NCI-H446 treated with DMSO at 0.1 percent for 48 hours (cell line): Measurements from ENCODE around the gene CRNN.

ENCODE experiments used
- DNase-seq: peaks from one replicate; lab custom pipeline; 2025; lab: John Stamatoyannopoulos, UW

CRNN gene

DNA sequence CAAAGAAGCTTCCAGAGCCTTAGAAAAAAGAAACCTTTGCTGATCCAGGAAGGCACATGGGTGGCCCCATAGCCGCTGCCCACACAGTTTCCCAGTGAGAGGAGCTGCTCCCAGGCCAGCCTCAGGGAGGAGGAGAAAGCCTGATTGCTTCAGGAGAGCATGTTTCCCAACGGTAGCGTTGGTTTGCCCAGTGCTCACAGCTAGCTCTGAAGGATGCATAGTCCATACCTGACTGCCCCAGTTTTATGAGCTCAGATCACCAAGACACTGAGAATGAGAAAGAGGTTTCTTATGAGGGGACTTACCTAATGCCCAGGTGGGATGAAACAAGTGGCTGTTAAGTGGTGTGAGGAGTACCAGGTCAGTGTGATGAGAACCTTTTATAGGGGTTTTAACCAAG, at the start of gene CRNN:
Gene CRNN (minus strand): TSS at position 355 of the 400 bp plus-strand sequence. CDS start 2,030 bp downstream, outside the sequence.
- DNase-seq = no peak

DNA sequence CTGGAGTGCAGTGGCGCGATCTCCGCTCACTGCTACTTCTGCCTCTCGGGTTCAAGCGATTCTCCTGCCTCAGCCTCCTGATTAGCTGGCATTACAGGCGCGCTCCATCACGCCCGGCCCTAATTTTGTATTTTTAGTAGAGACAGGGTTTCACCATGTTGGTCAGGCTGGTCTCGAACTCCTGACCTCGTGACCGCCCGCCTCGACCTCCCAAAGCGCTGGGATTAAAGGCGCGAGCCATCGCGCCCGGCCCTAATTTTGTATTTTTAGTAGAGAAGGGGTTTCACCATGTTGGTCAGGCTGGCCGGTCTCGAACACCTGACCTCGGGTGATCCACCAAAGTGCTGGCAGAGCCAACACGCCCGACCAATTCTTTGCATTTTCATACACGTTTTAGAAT, 48.6 kb upstream of the CRNN start:
- no peak for DNase-seq

DNA sequence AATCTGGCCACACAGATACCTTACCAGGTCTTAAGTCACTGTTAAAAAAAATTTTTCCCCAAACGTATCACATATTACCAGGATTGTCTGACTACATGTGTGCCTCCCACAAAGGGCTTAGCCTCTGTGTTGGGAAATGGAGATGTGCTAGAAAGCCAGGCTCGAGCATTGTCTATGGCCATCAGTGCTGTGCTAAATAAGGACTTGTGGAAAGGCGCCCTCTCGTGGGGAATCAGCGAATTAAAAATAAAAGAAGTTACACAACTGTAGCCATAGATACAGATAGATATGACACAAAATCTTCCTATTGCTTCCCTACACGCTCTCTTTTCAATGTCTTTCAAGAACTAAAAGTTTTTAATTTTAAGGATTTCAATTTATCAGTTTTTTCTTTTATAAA, 47.5 kb upstream of the CRNN start:
- peak; percentile 45 for DNase-seq

DNA sequence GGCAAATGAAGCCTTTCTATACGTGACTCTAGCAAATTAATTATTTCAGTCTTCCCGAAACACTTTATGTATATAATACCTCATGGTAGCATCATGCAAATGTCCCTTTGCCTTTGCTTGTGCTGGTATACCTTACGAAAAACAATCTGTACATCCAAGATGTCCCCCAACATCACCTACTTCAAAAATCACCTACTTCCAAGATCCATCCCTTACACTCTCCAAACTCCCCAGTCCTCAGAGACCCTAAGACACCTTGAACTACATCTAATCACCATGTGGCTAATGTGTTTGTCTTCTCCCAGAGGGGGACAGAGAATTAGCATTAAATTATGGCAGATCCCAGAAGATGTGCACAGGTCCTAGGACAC, 46.5 kb upstream of the CRNN start:
- no peak for DNase-seq

DNA sequence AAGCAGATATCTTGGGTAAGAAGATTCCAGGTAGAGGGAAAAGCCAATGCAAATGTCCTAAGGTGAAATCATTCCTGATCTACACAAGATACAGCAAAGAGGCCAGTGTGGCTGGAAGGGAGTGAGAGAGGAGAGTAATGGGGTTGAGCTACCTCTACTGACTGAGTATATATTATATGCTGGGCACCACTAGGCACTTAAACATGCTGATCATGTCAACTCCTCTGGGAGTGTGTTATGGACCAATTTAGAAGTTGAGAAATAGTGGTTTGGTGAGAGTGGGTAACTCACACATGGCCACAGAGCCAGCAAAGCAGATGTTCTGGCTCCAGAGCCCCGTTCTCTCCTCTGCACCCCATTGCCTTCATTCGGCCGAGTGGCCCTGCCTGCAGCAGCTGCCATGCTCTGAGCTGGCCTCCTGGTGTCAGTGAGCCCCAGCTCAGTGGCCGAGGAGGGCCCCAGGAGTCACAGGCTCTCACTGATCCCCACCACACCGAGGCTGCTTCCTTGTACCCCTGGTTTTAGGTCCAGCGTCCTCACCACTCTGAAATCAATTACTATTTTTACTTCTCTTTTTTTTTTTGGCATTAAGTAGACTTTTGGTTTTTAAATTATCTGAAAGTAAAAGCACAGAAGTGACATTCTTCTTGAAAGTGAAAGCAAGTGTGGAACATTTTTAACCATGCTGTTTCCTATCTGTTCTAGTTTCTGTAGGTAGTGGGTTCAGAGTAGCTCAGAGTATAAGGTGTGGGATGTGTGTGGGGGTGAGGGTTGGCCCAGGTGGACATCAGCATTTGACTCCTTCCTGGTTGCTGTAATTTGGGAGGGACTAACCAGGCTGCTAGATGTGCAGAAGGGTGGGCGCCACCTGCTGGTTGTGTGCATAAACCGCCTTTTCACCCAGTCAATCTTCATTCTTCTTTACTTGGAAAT, 45.8 kb upstream of the CRNN start:
- DNase-seq = peak; percentile 20

DNA sequence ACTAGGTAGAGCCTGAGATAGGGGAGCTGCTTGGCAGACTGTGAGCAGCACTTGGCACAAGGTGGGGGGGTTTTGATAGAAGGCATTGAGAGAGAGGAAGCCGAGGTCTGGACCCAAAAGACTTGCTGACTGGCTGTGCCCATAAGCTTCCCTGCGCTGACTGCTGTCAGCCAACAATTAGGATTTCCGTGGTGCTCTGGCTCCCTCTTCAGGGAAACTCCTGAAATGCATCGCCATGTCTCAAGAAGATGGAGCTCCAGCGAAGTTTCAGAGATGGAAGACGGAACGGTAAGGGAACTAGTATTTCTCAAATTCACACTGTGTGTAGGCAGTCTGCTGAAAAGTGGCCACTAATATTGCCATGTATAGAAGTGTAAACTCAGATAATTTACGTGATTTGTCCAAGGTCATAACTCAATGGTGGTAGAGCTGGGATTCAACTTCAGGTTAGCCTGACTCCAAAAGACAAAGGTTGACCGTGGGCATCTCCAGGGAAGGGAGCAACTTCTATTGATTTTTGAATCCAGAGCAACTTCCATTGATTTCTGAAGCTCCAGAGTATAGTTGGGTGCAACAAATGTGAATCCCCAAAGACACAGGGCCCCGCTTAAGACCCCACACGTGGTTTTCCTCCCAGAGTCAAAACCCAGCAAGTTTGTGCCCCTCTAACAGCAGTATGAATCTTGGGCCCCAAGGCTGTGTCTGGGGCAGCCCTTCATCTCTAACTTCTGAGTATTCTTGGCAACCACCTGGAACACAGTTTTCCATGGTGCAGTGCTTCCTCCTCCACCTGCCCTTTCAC, 44.5 kb upstream of the CRNN start:
- DNase-seq = peak; percentile 36

DNA sequence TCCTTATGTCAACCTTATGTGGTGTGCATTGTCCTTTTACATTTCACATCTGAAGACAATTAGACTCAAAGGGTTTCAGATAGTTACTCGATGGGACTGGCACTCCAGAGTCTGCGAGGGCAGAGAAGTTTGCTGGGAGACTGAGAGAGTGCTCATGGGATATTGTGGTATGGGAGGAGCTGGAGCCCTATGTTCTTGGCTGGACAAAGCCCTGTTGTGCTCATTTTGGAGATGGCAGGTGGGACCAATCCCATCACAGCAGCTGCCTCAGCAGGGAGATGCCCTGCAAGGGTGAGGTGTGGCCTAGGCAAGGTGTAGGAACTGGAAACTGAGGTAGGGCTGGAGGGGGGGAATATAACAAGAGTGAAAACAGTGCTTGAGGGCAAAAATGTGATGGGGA, 43.5 kb upstream of the CRNN start:
- DNase-seq = no peak

DNA sequence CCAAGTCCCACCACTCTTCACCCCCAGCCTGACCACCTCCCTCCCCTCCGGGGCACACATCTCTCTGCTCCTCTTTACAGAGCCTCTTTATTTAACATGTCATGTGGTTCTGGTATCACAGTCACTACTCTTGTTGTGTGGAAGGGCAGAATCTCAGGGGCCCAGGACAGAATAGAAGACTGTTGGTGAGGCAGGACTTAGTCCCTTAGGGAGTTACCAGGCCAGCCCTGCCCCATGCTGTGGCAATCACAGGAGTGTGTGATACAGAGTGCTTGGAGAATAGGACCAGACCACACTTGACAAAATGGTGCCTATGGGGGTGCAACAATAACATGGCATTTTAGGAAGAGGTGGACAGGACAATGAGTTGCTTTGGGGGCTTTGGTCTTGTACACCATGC, 43.0 kb upstream of the CRNN start:
- no peak for DNase-seq

DNA sequence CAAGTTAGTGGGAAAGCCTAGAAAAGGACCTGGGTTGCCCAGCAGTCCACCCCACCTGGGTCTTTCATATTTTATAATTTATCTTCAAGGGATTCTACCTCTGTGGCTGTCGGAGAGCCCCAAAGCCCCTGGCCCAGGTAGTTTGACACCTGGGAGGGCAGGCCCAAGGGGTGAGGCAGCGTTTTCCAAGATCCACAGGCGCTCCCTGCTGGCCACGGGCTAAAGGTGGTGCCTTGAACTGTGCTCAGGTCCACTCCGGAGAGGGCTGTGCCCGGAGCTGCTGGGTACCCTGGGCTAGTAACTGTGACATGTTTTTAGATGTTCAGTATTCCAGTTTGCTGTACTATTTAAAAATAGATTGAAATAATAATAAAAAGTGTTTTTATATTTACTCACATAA, 37.2 kb upstream of the CRNN start:
- no peak for DNase-seq

DNA sequence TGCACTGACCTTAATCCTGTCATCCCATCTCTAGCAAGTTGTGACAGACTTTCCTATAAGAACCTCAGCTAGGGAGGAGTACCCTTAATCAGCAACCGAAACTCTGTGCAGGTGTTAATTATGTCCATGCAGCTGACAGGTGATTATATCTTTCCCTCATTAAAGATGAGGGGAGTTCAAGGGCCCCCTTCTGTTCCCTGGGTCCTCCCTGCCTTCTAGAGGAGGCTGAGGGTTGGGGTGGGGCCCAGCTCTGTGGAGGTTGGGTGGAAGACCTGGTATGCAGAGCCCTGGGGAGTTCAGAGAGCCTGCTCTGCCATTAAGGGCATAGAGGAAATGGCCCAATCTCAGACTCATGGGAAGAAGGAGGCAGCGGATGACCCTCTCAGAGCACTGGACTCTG, 35.6 kb upstream of the CRNN start:
- DNase-seq = no peak

DNA sequence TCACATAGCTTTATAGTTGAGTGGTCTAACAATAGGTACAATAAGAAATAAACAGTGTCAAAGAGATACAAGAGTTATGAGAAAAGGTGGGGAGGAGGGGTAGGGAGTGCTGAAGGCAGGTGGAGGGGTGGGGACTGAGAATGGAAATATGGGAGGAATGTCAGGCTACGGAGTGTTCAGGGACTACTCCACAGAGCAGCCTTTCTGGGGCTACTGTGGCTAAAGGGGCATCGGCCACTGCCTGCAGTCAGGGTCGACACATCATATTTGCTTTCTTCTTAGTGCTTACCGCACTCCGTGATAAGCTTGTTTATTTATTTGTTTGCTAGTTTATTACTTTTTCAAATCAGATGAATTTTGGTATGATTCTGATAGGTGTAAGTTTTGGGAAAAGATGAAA, 34.4 kb upstream of the CRNN start:
- DNase-seq = no peak

DNA sequence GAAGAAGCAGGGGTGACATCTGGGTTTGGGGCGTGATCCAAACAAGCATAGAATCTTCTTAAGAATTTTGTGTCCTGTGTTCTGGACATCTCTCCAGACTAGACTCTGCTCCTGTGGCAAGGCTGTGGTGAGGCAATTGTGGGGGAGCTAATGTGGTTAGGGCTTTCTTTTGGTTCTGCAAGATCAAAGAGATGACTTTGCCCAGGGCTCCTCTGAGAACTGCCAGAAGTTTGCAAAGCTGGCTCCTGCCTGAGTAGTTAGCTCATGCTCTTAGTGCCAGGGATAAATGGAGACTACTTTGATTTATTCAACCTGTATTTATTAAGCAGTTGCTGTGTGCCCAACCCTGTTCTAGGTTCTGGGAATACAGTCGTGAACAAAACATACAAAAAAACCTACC, 34.0 kb upstream of the CRNN start:
- DNase-seq = no peak

DNA sequence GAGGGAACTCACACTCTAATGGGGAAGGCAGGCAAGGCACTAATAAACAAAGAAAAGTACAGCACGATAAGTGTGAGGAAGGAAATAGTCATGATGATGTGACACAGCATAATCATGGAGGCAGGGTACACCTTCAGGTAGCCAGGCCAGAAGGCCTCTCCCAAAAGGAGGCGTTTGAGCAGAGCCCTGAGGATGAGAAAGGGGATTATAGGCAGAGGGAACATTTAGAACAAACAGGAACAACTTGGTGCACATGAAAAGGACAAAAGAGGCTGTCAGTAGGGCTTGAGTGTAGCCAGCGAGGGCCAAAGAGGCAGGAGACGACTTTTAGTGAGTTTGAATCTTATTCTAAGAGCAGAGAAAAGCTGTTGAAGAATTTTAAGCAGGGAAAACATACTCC, 33.4 kb upstream of the CRNN start:
- DNase-seq = no peak

DNA sequence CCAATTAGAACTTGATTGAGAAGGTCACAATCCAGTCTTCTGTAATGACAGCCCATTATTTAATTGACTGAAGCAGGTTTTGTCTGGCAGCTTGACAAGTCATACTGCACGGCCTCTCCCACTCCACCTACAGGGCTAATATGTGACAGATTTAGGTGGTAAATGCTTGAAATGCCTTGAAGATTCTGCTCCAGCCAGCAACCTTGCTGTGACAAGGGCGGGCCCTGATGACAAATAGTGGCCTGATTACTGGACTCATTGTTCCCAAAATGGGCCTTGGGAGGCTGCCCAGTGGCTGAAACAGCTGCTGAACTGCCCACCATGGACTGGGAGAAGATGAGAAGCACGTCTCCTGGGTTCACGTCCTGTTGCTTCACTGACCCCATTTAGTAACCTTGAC, 30.0 kb upstream of the CRNN start:
- DNase-seq = no peak

DNA sequence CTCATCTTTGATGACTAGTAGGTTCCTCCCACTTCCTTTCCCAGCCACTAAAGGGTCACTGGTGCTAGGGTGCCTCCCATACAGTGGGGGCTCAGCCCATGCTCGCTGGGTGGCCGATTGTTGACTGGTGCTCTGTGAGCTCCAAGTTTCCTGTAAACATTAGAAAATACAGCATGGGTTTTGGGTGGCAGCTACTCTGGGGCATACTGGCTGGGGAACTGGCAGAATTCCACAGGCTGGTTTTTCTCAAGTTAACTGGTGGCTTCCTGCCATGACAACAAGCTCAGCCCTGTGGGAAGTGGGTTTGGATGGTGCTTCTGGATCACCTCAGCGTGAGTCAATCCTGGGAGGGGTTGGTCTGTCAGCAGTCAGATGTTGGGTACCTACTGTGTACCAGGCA, 28.7 kb upstream of the CRNN start:
- no peak for DNase-seq

DNA sequence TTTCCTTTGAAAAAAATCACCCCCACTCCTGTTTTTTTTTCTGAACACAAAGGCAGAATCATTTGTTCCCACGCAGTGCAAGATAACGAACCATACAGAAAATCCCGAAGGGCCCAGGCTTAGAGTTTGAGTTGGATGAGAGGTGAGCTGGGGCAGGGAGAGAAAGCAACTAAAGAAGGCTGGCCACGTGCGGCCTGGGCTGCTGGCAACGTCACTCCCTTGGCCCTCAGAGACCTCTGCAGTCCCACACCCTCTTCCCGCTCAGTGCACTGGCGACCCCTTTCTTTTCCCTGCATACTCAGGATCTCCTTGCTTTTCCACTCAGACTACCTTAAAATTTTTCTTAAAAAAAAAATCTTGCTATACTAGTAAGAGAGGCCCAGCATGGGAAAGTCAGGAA, 28.2 kb upstream of the CRNN start:
- no peak for DNase-seq

DNA sequence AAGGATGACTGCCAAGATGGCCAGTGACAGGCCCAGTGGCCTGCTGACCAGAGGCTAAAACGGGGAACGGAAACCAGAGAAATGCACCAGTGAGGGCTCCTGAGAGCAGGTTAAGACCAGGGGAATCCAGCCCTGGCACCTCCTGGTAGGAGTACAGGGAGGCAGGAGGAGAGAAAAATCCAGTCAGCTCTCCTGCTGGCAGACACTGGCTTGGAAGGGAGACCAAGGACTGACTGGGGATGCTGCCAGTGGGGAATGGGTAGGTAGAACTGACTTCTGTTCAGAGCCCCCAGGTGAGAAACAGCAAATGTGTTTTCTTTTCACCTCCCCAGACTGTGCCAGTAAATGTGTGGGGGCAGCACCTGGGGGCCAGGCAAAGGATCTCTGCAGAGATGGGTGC, 27.7 kb upstream of the CRNN start:
- no peak for DNase-seq

DNA sequence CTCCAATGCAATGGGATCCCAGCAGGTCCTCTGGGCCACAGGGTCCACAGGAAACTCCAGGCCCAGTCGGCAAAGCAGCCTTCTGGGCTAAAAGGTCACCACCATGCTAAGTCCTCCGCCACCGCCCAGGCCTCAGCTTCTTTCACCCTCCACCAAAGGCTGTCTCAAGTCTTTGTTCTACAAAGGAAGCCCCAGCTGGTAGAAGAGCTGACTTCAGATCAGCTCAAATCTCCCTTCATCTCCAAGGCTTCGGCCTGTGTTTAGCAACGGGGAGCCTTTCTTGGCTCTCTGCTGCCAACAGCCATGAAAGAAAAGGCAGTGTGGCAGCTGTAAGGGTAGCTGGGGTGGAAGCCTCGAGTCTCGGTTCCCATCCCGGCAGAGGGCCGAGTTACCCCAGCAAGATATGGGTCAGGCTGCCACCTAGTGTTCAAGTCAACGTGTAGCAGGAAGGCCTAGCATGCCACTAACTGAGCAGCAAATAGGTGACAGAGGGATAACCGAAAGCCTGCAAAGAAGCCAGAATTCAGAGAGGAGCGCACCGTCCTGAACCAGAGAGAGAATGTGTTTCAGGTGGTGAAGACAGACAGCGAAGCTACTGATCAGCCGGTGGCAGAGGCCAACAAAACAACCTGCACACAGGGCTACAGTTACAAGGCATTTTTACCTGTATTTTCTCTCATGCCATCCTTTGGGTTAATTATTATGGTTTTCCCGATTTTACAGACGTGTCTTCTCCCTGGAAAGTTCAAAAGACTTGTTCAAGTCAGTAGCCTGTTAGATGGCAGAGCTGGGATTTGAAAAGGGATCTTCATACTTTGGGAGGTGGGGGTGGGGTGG, 26.8 kb upstream of the CRNN start:
- peak; percentile 16 for DNase-seq

DNA sequence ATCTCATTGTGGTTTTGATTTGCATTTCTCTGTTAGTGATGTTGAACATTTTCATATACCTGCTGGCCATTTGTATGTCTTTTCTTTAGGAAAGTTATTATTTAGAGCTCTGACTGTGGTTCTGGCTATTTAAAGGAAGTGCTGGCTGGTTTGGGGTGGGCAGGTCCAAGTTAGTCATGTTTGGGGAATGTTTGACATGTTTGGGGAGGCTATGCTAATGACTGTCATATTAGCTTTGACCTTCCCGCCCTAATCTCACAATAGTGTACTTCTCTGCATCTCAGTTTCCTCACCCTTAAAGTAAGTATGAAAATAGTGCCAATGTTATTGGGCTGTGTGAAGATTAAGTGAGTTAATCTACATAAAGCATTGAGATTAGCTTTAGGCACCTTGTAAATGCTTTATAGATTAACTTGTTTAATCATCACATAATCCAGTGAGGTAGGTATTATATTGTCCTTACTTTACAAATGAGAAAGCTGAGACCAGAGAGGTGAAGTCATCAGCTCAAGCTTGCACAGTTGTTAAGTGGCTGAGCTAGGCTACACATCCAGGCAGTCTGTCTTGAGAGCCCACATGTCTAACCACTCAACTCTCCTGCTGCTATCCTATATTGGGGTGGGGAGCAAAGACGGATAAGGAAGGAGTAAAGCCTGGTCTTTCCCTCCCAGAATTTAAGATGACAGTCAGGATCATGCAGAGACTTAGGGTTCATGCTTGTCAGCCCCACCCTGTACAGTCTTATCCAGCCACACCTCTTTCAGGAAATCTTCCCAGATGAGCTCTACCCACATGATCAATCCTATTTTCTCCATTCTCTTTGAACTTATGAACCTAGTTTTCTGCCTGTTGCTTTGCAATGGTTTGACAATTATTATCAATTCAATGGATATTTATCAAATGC, 22.8 kb upstream of the CRNN start:
- no peak for DNase-seq

DNA sequence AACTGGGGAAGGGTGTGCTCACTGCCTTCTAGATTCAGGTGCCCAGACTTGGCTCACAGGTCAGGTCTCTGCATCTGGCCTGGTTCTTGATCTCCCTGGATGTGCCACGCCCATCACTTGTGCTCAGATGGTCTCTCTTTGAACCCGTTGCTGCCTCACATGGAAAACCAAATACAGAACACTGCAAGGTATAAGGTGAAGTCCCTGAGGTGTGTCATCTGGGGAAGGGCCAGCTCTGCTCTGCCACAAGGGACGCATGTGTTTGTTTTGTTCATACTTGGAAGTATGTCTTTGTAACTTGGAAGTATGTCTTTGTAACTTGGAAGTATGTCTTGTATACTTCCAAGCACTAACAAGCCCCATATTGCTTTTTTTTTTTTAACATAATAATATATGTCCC, 13.4 kb upstream of the CRNN start:
- DNase-seq = no peak

DNA sequence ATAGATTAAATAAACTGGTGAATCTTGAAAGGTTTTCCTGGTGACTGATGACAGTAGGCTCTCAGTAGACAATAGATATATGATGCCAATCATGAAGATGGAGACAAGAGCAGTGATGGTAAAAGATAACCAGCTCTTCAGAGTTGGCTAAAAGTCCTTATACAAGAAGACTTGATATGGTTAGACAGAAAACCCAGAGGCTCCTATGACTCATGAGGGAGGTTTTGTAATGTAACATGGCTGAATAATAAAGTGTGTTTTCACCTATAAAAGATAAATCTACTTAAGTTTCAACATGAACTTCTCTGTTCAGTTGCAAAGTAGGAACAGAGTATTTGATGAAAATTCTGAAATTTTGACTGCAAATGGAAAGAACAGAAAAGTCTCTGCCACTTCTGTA, 12.7 kb upstream of the CRNN start:
- no peak for DNase-seq
